DOHH2 (cell line): ENCODE measurements around the gene ADCY3.

Experiments
- H3F3A ChIP-seq: fragments of 200-600 bp; sonication (generic), shearing (Covaris generic); 2 replicates; pipeline ENCODE4 v1.6.0; 2016; ENCODE audit warnings: antibody characterized with exemption, mild to moderate bottlenecking; ENCODE audit not compliant: control insufficient read depth, insufficient read depth
- H3K27ac ChIP-seq: fragments of 200-600 bp; sonication (generic); 2 replicates; pipeline ENCODE4 v1.5.1; 2014; ENCODE audit warnings: low read depth, mild to moderate bottlenecking, low read length, moderate library complexity
- H3K27me3 ChIP-seq: fragments of 200-600 bp; sonication (generic); 2 replicates; pipeline ENCODE4 v1.6.1; 2014; ENCODE audit warnings: mild to moderate bottlenecking, low read length, mixed read lengths; ENCODE audit not compliant: control insufficient read depth
- H3K36me3 ChIP-seq: fragments of 200-600 bp; sonication (generic); 2 replicates; pipeline ENCODE4 v1.6.1; 2014; ENCODE audit warnings: mild to moderate bottlenecking, low read length, moderate library complexity, mixed read lengths; ENCODE audit not compliant: control insufficient read depth
- H3K4me1 ChIP-seq: fragments of 200-600 bp; sonication (generic); 2 replicates; pipeline ENCODE4 v1.6.1; 2014; ENCODE audit warnings: mild to moderate bottlenecking, low read length, mixed read lengths; ENCODE audit not compliant: control insufficient read depth
- H3K4me2 ChIP-seq: fragments of 200-600 bp; sonication (generic); 2 replicates; pipeline ENCODE4 v1.6.0; 2014; ENCODE audit warnings: mild to moderate bottlenecking, low read length, moderate library complexity
- H3K4me3 ChIP-seq: fragments of 200-600 bp; sonication (generic); 2 replicates; pipeline ENCODE4 v1.5.1; 2014; ENCODE audit warnings: mild to moderate bottlenecking, low read length, mixed read lengths
- H3K79me2 ChIP-seq: fragments of 200-600 bp; sonication (generic); 2 replicates; pipeline ENCODE4 v1.6.1; 2014; ENCODE audit warnings: mild to moderate bottlenecking, low read length, mixed read lengths; ENCODE audit not compliant: control insufficient read depth
- H3K9me2 ChIP-seq: fragments of 200-600 bp; sonication (generic); replicated peaks from 2 replicates; pipeline ENCODE4 v1.6.1; 2014; ENCODE audit warnings: mild to moderate bottlenecking, low read length, mixed read lengths; ENCODE audit not compliant: control insufficient read depth
- H3K9me3 ChIP-seq: fragments of 200-600 bp; sonication (generic); 2 replicates; pipeline ENCODE4 v1.6.1; 2014; ENCODE audit warnings: antibody characterized with exemption, low read length, mixed read lengths; ENCODE audit not compliant: control insufficient read depth, insufficient read depth
- H4K20me1 ChIP-seq: fragments of 200-600 bp; sonication (generic); 2 replicates; pipeline ENCODE4 v1.6.0; 2014; ENCODE audit warnings: low read depth, mild to moderate bottlenecking, antibody characterized with exemption, low read length, moderate library complexity; ENCODE audit not compliant: control insufficient read depth, insufficient read depth
- CTCF ChIP-seq: fragments of 200-600 bp; sonication (generic); IDR thresholded peaks from one replicate; pipeline ENCODE4 v1.5.1; 2014; ENCODE audit warnings: antibody characterized with exemption, mild to moderate bottlenecking, low read depth, low read length; ENCODE audit not compliant: poor library complexity, severe bottlenecking
- EZH2phosphoT487 ChIP-seq: fragments of 200-600 bp; sonication (generic); IDR thresholded peaks from 2 replicates; pipeline ENCODE4 v1.6.1; 2017; ENCODE audit warnings: borderline replicate concordance, mild to moderate bottlenecking, antibody characterized with exemption, low read length, moderate library complexity, mixed read lengths

ADCY3 gene

GRCh38 chr2:24820598-24821432 is 99.2 kb downstream of the ADCY3 start:
- TF ChIP-seq CTCF = no peak
- Histone ChIP-seq H3K27ac (no peak overlapping the region), H3K9me2 (no peaks in the 10 kb centered on the region), H3K4me2 (no peak overlapping the region), H3F3A (peaks cover 10% of the 10 kb centered on the region), H3K79me2 (no peaks in the 10 kb centered on the region), H4K20me1 (no peaks in the 10 kb centered on the region), H3K9me3 (no peaks in the 10 kb centered on the region), H3K27me3 (no peaks in the 10 kb centered on the region), H3K36me3 (peaks cover 95% of the 10 kb centered on the region), H3K4me3 (no peak overlapping the region), H3K4me1 (no peaks in the 10 kb centered on the region)

- Histone ChIP-seq H3K4me1 (no peaks in the 10 kb centered on the region), H3K36me3 (peaks cover 96% of the 10 kb centered on the region), H3K79me2 (no peaks in the 10 kb centered on the region), H3K27me3 (no peaks in the 10 kb centered on the region), H3K9me3 (no peaks in the 10 kb centered on the region), H3K27ac (no peak overlapping the region), H3K9me2 (no peaks in the 10 kb centered on the region), H3F3A (peaks cover 10% of the 10 kb centered on the region), H3K4me2 (no peak overlapping the region), H3K4me3 (no peak overlapping the region), H4K20me1 (no peaks in the 10 kb centered on the region)
- TF ChIP-seq EZH2phosphoT487 (no peak), CTCF (no peak)
Measured at GRCh38 chr2:24820175-24820513, 99.9 kb downstream of the ADCY3 start.

- no peak for TF ChIP-seq CTCF
- H3K4me2 ChIP-seq = no peak overlapping the region
- peaks cover 10% of the 10 kb centered on the region for H3F3A ChIP-seq
- H4K20me1 ChIP-seq = no peaks in the 10 kb centered on the region
- H3K9me3 ChIP-seq = no peaks in the 10 kb centered on the region
- H3K9me2 ChIP-seq = no peaks in the 10 kb centered on the region
- H3K79me2 ChIP-seq = peaks cover 2% of the 10 kb centered on the region
- H3K4me1 ChIP-seq = no peaks in the 10 kb centered on the region
- no peak overlapping the region for H3K27ac ChIP-seq
- H3K4me3 ChIP-seq = no peak overlapping the region
- H3K36me3 ChIP-seq = peaks cover 96% of the 10 kb centered on the region
- H3K27me3 ChIP-seq = no peaks in the 10 kb centered on the region
Measured at GRCh38 chr2:24819442-24820174, 100.4 kb downstream of the ADCY3 start.
